OCI-LY1 (cell line): ENCODE measurements around the gene RSPH10B.
"Not testable (repeated sequence)": the region's sequence is repeated elsewhere in the genome, so short reads cannot be mapped to it uniquely, and the experiment has no call there.

ENCODE experiments used
- EZH2 ChIP-seq: fragments of 200-600 bp; sonication (generic), shearing (Covaris generic); IDR thresholded peaks from 2 replicates; pipeline ENCODE4 v1.8.0; 2017; ENCODE audit warnings: borderline replicate concordance, mixed run types, mild to moderate bottlenecking, antibody characterized with exemption, low read length, moderate library complexity, mixed read lengths
- TF ChIP-seq, protein P1 (sequence below): fragments of 200-600 bp; sonication (generic), shearing (Covaris generic); IDR thresholded peaks from 2 replicates; pipeline ENCODE4 v1.5.1; 2017; ENCODE audit warnings: mild to moderate bottlenecking, antibody characterized with exemption, low read length, moderate library complexity, mixed read lengths

DNA sequence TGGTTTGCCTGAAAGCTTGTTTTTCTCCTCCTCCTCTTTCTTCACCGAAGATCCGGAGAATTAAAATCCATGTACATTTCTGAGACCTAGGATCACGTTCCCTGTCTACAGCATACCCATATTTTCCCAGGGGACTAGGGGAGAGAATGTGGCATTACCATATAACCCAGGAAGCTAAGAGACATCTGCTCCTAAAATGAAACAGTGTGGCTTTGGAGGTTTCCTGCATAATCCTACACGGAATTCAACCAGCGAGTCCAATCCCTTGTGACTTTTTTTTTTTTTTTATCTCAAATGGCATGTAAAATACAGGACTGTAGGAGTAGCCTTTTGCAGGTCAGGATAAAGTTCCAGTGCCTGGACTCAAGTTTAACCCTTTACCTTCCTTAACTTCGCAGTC is 61.7 kb downstream of the RSPH10B start:
- TF ChIP-seq, protein P1, sequence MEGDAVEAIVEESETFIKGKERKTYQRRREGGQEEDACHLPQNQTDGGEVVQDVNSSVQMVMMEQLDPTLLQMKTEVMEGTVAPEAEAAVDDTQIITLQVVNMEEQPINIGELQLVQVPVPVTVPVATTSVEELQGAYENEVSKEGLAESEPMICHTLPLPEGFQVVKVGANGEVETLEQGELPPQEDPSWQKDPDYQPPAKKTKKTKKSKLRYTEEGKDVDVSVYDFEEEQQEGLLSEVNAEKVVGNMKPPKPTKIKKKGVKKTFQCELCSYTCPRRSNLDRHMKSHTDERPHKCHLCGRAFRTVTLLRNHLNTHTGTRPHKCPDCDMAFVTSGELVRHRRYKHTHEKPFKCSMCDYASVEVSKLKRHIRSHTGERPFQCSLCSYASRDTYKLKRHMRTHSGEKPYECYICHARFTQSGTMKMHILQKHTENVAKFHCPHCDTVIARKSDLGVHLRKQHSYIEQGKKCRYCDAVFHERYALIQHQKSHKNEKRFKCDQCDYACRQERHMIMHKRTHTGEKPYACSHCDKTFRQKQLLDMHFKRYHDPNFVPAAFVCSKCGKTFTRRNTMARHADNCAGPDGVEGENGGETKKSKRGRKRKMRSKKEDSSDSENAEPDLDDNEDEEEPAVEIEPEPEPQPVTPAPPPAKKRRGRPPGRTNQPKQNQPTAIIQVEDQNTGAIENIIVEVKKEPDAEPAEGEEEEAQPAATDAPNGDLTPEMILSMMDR = not testable (repeated sequence)
- not testable (repeated sequence) for TF ChIP-seq EZH2
